ENCODE data around the gene EHMT1. TPM values are rescaled to one million over a fixed set of nuclear protein-coding genes. Genes with fewer than 3 reads are reported as not detected.

EHMT1 gene
- total and polyA plus RNA-seq, 2 of the 8 experiments (the other 6 are each of a cell fraction or from before 2014, with no cell fraction given) = 95.7 to 163 TPM

DNA sequence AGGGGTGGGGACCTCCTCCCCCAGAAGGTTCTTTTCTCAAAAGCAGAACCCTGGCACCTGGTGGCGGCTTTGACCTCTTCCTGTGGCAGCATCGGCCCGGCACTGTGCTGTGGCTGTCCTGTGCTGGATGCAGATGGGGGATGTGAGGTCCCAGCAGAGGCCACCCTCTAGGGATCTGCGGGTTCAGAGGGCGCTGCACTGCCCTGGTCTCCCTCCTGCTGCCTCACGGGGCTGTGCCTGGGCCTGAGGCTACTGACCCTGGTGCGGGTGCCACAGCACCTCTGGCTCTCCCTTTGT, 182.2 kb downstream of the EHMT1 start:
- H4K5ac ChIP-seq (ENCODE audit: insufficient read length, low read depth, low read length) = no peak overlapping the region
- no peak overlapping the region for H2BK15ac ChIP-seq (ENCODE audit: low read length)
- H3K9me3 ChIP-seq (ENCODE audit: insufficient read depth in 2 of 2, low read depth in 1 of 2, low read length in 1 of 2) = no peaks in the 10 kb centered on the region
- H3K18ac ChIP-seq (ENCODE audit: extremely low read depth, low read length) = no peak overlapping the region
- H4K91ac ChIP-seq (replicated peaks; ENCODE audit: insufficient read length, low read length) = no peak overlapping the region
- H3K79me2 ChIP-seq (ENCODE audit: control insufficient read depth in 1 of 2, insufficient read depth in 2 of 2, low read length in 2 of 2) = peaks cover 0 to 7% of the 10 kb centered on the region in 2 experiments; a peak in 2 of 4 replicates
- no peak overlapping the region for H3K4ac ChIP-seq (replicated peaks; ENCODE audit: insufficient read length, low read depth, low read length)
- H2AFZ ChIP-seq (ENCODE audit: low read length) = no peak overlapping the region
- H2BK20ac ChIP-seq (ENCODE audit: low read length) = no peak overlapping the region
- no peaks in the 10 kb centered on the region for H3K23me2 ChIP-seq (ENCODE audit: low read depth, low read length)
- H3K4me3 ChIP-seq (ENCODE audit: extremely low read depth in 1 of 4, insufficient read depth in 2 of 4, low read depth in 3 of 4, low read length in 4 of 4) = no peak overlapping the region
- H3K23ac ChIP-seq (ENCODE audit: insufficient read length) = no peak overlapping the region
- no peaks in the 10 kb centered on the region; the same call in 1 of the 2 replicates for H3K79me1 ChIP-seq (ENCODE audit: low read depth, low read length)
- WGBS, 2 experiments (ENCODE audit: extremely low coverage in 1 of 2, insufficient coverage in 1 of 2, insufficient read length in 1 of 2, insufficient replicate concordance in 2 of 2, low coverage in 1 of 2, low lambda C conversion rate in 2 of 2, missing lambda C conversion rate in 1 of 2) = 93% methylated on average over 7 of the region's 7 CpGs; no CpG with 5 or more reads in 1 of the 2 experiments
- H4K8ac ChIP-seq (ENCODE audit: extremely low read depth, insufficient read depth, low read length) = no peak overlapping the region
- CTCF ChIA-PET (ENCODE audit: partially characterized antibody) = no interaction called here
- no peak overlapping the region for H3K56ac ChIP-seq (replicated peaks; ENCODE audit: insufficient read length, low read depth, low read length)
- no peak for FAIRE-seq
- no peak overlapping the region for H2AK5ac ChIP-seq (ENCODE audit: low read depth, low read length)
- H2BK120ac ChIP-seq (replicated peaks; ENCODE audit: low read depth, low read length) = no peak overlapping the region
- H3K27me3 ChIP-seq (replicated peaks in 1 of 4; ENCODE audit: control insufficient read depth in 3 of 4, extremely low read depth in 1 of 4, insufficient read depth in 3 of 4, low read length in 3 of 4) = no peaks in the 10 kb centered on the region
- POLR2A ChIA-PET (ENCODE audit: partially characterized antibody) = interaction anchor here (1.6 kb wide), 1 partner anchor 10 kb away, joined by 5 read pairs; no protein-coding TSS in a partner anchor
- no peak overlapping the region for H3K27ac ChIP-seq (ENCODE audit: low read depth, low read length)
- no peak overlapping the region for H3K14ac ChIP-seq (ENCODE audit: insufficient read length)
- no peak overlapping the region for H2BK12ac ChIP-seq (ENCODE audit: low read depth, low read length)
- no peak overlapping the region for H2BK5ac ChIP-seq (ENCODE audit: low read depth, low read length)
- H4K20me1 ChIP-seq (replicated peaks in 1 of 2; ENCODE audit: control insufficient read depth in 1 of 2, insufficient read depth in 2 of 2, low read length in 2 of 2) = peaks cover 4 to 10% of the 10 kb centered on the region in 2 experiments
- H3K9ac ChIP-seq (replicated peaks in 1 of 4; ENCODE audit: extremely low read depth in 1 of 4, low read depth in 3 of 4, low read length in 3 of 4) = no peak overlapping the region
- DNase-seq (ENCODE audit: low read depth in 1 of 2, low spot score in 2 of 2) = no peak
- no peak for TF ChIP-seq SP2 (IDR thresholded peaks at IDR 0.05; ENCODE audit: low read length)
- H3K36me3 ChIP-seq (ENCODE audit: control insufficient read depth in 2 of 4, insufficient read depth in 4 of 4, low read length in 3 of 4) = peaks cover 19 to 56% (median 43%) of the 10 kb centered on the region in 4 experiments
- H3K4me1 ChIP-seq (replicated peaks in 1 of 4; ENCODE audit: control insufficient read depth in 3 of 4, insufficient read depth in 4 of 4, low read length in 3 of 4) = no peaks in the 10 kb centered on the region
- H3K4me2 ChIP-seq (ENCODE audit: insufficient read depth in 1 of 2, low read depth in 2 of 2, low read length in 2 of 2) = no peak overlapping the region

Measured in H1 (cell line).